Activated CD4-positive, alpha-beta T cell treated with anti-CD3 and anti-CD28 coated beads for 4 hours (primary cell): ENCODE results near the gene GLE1.
"Not testable (repeated sequence)": the region's sequence is repeated elsewhere in the genome, so short reads cannot be mapped to it uniquely, and the experiment has no call there.

Experiments used
- DNase-seq, 2 donors: peaks; one replicate each; pipeline ENCODE4 v3.0.0-alpha.2; 2020

Gene GLE1

GRCh38 chr9:128552744-128553440, 48.4 kb downstream of the GLE1 start:
- no peak for DNase-seq

GRCh38 chr9:128553728-128554127, 49.2 kb downstream of the GLE1 start:
- no peak for DNase-seq

GRCh38 chr9:128554155-128554862, 49.8 kb downstream of the GLE1 start:
- peak; percentile 18 to 19 for DNase-seq

- DNase-seq: no peak
Observed at GRCh38 chr9:128555180-128555721, 50.7 kb downstream of the GLE1 start.

GRCh38 chr9:128556276-128556675, 51.8 kb downstream of the GLE1 start:
- no peak for DNase-seq

- DNase-seq: no peak
Observed at GRCh38 chr9:128556926-128557634, 52.6 kb downstream of the GLE1 start.

- no peak for DNase-seq
Observed at GRCh38 chr9:128558431-128559310, 54.2 kb downstream of the GLE1 start.

- DNase-seq: no peak
Observed at GRCh38 chr9:128565578-128565977, 61.1 kb downstream of the GLE1 start.

- DNase-seq: no peak
Observed at GRCh38 chr9:128568470-128569078, 64.1 kb downstream of the GLE1 start.

GRCh38 chr9:128575469-128575868, 71.0 kb downstream of the GLE1 start:
- no peak for DNase-seq

- DNase-seq: no peak
Observed at GRCh38 chr9:128575916-128576315, 71.4 kb downstream of the GLE1 start.

GRCh38 chr9:128577206-128577605, 72.7 kb downstream of the GLE1 start:
- no peak for DNase-seq

GRCh38 chr9:128579194-128579593, 74.7 kb downstream of the GLE1 start:
- DNase-seq: no peak

GRCh38 chr9:128580731-128581130, 76.2 kb downstream of the GLE1 start:
- no peak for DNase-seq

- not testable (repeated sequence) for DNase-seq
Observed at GRCh38 chr9:128585155-128585554, 80.6 kb downstream of the GLE1 start.

- DNase-seq: not testable (repeated sequence)
Observed at GRCh38 chr9:128586934-128587333, 82.4 kb downstream of the GLE1 start.

- peak; percentile 7 to 10 for DNase-seq
Observed at GRCh38 chr9:128587453-128587852, 82.9 kb downstream of the GLE1 start.

- no peak for DNase-seq
Observed at GRCh38 chr9:128588581-128589233, 84.2 kb downstream of the GLE1 start.
